Esophagus muscularis mucosa (tissue), 4 donors: ENCODE data around the gene PTPN4.

Experiments
- CTCF ChIP-seq, 3 experiments: fragments of 200-600 bp in 2 of 3; fragments of 450-650 bp in 1 of 3; sonication (generic) in 2 of 3; IDR thresholded peaks; one replicate each; pipeline ENCODE4 v1.5.1; 2017 to 2019; ENCODE audit warnings: antibody characterized with exemption in 3 of 3, mild to moderate bottlenecking in 2 of 3, moderate library complexity in 1 of 3
- EP300 ChIP-seq: sonication (generic); formaldehyde crosslinking; IDR thresholded peaks from one replicate; pipeline ENCODE4 v1.6.1; 2017; ENCODE audit warnings: antibody characterized with exemption
- POLR2A ChIP-seq: fragments of 450-650 bp; IDR thresholded peaks from one replicate; pipeline ENCODE4 v1.6.1; 2017; ENCODE audit warnings: antibody characterized with exemption, moderate library complexity, mild to moderate bottlenecking, low read depth
- POLR2AphosphoS5 ChIP-seq, 2 donors: sonication (generic); formaldehyde crosslinking; IDR thresholded peaks; one replicate each; pipeline ENCODE4 v1.6.1; 2017; ENCODE audit warnings: antibody characterized with exemption in 2 of 2

GRCh38 chr2:119826370-119826961 is 66.7 kb downstream of the PTPN4 start:
- TF ChIP-seq POLR2A (no peak), CTCF (IDR thresholded peaks at IDR 0.05) (peak; percentile 27 to 36 (median 30)), POLR2AphosphoS5 (IDR thresholded peaks at IDR 0.05) (no peak), EP300 (no peak)
